GM19324 (cell line): Measurements from ENCODE around the gene FBXL7.

Experiments
- ATAC-seq: cut with Tn5 transposase; IDR thresholded peaks from one replicate; pipeline ENCODE4 v1.9.1; 2021; ENCODE audit warnings: mild to moderate bottlenecking, moderate library complexity; ENCODE audit not compliant: unreplicated experiment, low FRiP score

The FBXL7 gene

GRCh38 chr5:15959370-15960164 lies 459.6 kb downstream of the FBXL7 start:
- ATAC-seq: no peak

GRCh38 chr5:15966066-15966640 lies 466.2 kb downstream of the FBXL7 start:
- ATAC-seq: no peak

GRCh38 chr5:15966651-15967050 lies 466.7 kb downstream of the FBXL7 start:
- ATAC-seq: no peak

- no peak for ATAC-seq
These were observed 469.0 kb downstream of the FBXL7 start for GRCh38 chr5:15968993-15969392.

GRCh38 chr5:15977851-15978250 lies 477.9 kb downstream of the FBXL7 start:
- no peak for ATAC-seq

GRCh38 chr5:15980835-15981234 lies 480.9 kb downstream of the FBXL7 start:
- ATAC-seq: no peak

GRCh38 chr5:15983392-15983791 lies 483.4 kb downstream of the FBXL7 start:
- ATAC-seq: no peak
